Measurements from ENCODE around the gene PTS.

The PTS gene

GRCh38 chr11:112223121-112223520, 3.1 kb upstream of the PTS start:
- DNase-seq, result no peak

- no peak for DNase-seq
Measured at GRCh38 chr11:112223754-112224532, 2.3 kb upstream of the PTS start.

GRCh38 chr11:112225753-112226061, 521 bp upstream of the PTS start:
- no peak for DNase-seq

GRCh38 chr11:112226831-112227401, 688 bp downstream of the PTS start:
- no peak for DNase-seq

- no peak for DNase-seq
Measured at GRCh38 chr11:112227471-112227870, 1.2 kb downstream of the PTS start.

GRCh38 chr11:112228706-112229105, 2.5 kb downstream of the PTS start:
- no peak for DNase-seq

- no peak for DNase-seq
Measured at GRCh38 chr11:112229159-112229558, 2.9 kb downstream of the PTS start.

- DNase-seq, result no peak
Measured at GRCh38 chr11:112229746-112230433, 3.7 kb downstream of the PTS start.

GRCh38 chr11:112231952-112232351, 5.7 kb downstream of the PTS start:
- no peak for DNase-seq

- no peak for DNase-seq
Measured at GRCh38 chr11:112235750-112236390, 9.6 kb downstream of the PTS start.

- DNase-seq, result no peak
Measured at GRCh38 chr11:112237451-112237850, 11.2 kb downstream of the PTS start.

GRCh38 chr11:112238041-112238440, 11.8 kb downstream of the PTS start:
- DNase-seq, result no peak

- no peak for DNase-seq
Measured at GRCh38 chr11:112241486-112241885, 15.3 kb downstream of the PTS start.

- no peak for DNase-seq
Measured at GRCh38 chr11:112247201-112247600, 21.0 kb downstream of the PTS start.

- no peak for DNase-seq
Measured at GRCh38 chr11:112248201-112248600, 22.0 kb downstream of the PTS start.

GRCh38 chr11:112249871-112250610, 23.8 kb downstream of the PTS start:
- no peak for DNase-seq

- no peak for DNase-seq
Measured at GRCh38 chr11:112253605-112254242, 27.5 kb downstream of the PTS start.

- no peak for DNase-seq
Measured at GRCh38 chr11:112255067-112255720, 29.0 kb downstream of the PTS start.

- no peak for DNase-seq
Measured at GRCh38 chr11:112260490-112260889, 34.3 kb downstream of the PTS start, which contains the start of gene PLET1. Gene PLET1, minus strand, starts transcription at chr11:112260860. Its CDS starts 271 bp downstream, at chr11:112260589.

- no peak for DNase-seq
Measured at GRCh38 chr11:112265659-112266409, 39.6 kb downstream of the PTS start.

- no peak for DNase-seq
Measured at GRCh38 chr11:112266410-112266778, 40.2 kb downstream of the PTS start.

Measured in activated CD8-positive, alpha-beta memory T cell treated with anti-CD3 and anti-CD28 coated beads, Interleukin-2, amount 50 U/mL, for 4 hours (primary cell).